PFSK-1 (cell line): ENCODE results near the gene PPP1R3A. TPM values are rescaled to one million over a fixed set of nuclear protein-coding genes. Genes with fewer than 3 reads are reported as not detected.

Experiments used
- FOXP2 ChIP-seq: optimal IDR thresholded peaks from 2 replicates; pipeline ENCODE3; 2011; ENCODE audit warnings: borderline replicate concordance, control low read depth, inconsistent platforms; ENCODE audit not compliant: insufficient read depth; ENCODE audit errors: extremely low read length, extremely low read depth
- POLR2AphosphoS5 ChIP-seq: IDR thresholded peaks from 2 replicates; pipeline ENCODE4 v1.6.1; 2012; ENCODE audit warnings: low read depth, mild to moderate bottlenecking, control low read depth, low read length, moderate library complexity
- SIN3A ChIP-seq: IDR thresholded peaks from 2 replicates; pipeline ENCODE4 v1.6.1; 2012; ENCODE audit warnings: mild to moderate bottlenecking, low read length, moderate library complexity, borderline replicate concordance; ENCODE audit not compliant: insufficient read depth
- TAF1 ChIP-seq: IDR thresholded peaks from 2 replicates; pipeline ENCODE4 v1.6.1; 2012; ENCODE audit warnings: low read length, control low read depth, borderline replicate concordance; ENCODE audit not compliant: insufficient read depth
- polyA plus RNA-seq: library from polyadenylated mRNA; unstranded; fragments of >200 nt; gene quantifications from one replicate; pipeline ENCODE4 v1.2.1, GENCODE V29; 2012; ENCODE audit warnings: low read depth, missing spikeins; ENCODE audit not compliant: insufficient read length
- TF ChIP-seq, protein P1 (sequence below), 2 experiments: IDR thresholded peaks; 2 replicates each; pipeline versions ENCODE4 v1.6.1 to v1.8.0; 2011 to 2012; ENCODE audit warnings: low read depth in 2 of 2, low read length in 2 of 2, control low read depth in 1 of 2, inconsistent platforms in 1 of 2, mild to moderate bottlenecking in 1 of 2, moderate library complexity in 1 of 2; ENCODE audit not compliant: insufficient read depth in 1 of 2

Gene PPP1R3A, protein sequence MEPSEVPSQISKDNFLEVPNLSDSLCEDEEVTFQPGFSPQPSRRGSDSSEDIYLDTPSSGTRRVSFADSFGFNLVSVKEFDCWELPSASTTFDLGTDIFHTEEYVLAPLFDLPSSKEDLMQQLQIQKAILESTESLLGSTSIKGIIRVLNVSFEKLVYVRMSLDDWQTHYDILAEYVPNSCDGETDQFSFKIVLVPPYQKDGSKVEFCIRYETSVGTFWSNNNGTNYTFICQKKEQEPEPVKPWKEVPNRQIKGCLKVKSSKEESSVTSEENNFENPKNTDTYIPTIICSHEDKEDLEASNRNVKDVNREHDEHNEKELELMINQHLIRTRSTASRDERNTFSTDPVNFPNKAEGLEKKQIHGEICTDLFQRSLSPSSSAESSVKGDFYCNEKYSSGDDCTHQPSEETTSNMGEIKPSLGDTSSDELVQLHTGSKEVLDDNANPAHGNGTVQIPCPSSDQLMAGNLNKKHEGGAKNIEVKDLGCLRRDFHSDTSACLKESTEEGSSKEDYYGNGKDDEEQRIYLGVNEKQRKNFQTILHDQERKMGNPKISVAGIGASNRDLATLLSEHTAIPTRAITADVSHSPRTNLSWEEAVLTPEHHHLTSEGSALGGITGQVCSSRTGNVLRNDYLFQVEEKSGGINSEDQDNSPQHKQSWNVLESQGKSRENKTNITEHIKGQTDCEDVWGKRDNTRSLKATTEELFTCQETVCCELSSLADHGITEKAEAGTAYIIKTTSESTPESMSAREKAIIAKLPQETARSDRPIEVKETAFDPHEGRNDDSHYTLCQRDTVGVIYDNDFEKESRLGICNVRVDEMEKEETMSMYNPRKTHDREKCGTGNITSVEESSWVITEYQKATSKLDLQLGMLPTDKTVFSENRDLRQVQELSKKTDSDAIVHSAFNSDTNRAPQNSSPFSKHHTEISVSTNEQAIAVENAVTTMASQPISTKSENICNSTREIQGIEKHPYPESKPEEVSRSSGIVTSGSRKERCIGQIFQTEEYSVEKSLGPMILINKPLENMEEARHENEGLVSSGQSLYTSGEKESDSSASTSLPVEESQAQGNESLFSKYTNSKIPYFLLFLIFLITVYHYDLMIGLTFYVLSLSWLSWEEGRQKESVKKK
- not detected for polyA plus RNA-seq

DNA sequence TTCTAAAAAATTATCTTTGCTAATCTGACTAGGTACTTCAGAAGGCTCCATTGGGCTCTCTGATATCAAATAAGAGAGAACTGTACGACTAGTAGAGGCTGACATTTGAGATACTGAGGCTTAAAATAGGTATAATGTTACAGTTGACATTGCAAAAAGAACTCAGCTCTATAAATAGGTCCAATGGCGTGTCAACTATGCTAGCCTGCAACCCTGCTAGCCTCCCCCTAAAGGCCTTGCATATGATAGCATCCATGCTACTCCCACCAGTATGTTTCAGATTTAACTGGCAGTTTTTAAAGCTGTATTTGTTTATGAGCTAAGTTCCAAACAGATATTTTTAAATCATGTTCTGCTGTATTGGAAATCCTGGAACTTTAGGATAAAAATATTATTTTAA lies at the start of gene PPP1R3A:
TSS of gene PPP1R3A (minus strand) at position 64 of the 400 bp plus-strand sequence. CDS start at position 51, 13 bp downstream.
- TF ChIP-seq POLR2AphosphoS5: no peak
- TF ChIP-seq, protein P1, sequence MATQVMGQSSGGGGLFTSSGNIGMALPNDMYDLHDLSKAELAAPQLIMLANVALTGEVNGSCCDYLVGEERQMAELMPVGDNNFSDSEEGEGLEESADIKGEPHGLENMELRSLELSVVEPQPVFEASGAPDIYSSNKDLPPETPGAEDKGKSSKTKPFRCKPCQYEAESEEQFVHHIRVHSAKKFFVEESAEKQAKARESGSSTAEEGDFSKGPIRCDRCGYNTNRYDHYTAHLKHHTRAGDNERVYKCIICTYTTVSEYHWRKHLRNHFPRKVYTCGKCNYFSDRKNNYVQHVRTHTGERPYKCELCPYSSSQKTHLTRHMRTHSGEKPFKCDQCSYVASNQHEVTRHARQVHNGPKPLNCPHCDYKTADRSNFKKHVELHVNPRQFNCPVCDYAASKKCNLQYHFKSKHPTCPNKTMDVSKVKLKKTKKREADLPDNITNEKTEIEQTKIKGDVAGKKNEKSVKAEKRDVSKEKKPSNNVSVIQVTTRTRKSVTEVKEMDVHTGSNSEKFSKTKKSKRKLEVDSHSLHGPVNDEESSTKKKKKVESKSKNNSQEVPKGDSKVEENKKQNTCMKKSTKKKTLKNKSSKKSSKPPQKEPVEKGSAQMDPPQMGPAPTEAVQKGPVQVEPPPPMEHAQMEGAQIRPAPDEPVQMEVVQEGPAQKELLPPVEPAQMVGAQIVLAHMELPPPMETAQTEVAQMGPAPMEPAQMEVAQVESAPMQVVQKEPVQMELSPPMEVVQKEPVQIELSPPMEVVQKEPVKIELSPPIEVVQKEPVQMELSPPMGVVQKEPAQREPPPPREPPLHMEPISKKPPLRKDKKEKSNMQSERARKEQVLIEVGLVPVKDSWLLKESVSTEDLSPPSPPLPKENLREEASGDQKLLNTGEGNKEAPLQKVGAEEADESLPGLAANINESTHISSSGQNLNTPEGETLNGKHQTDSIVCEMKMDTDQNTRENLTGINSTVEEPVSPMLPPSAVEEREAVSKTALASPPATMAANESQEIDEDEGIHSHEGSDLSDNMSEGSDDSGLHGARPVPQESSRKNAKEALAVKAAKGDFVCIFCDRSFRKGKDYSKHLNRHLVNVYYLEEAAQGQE (IDR thresholded peaks at IDR 0.05; ENCODE audit: insufficient read depth in 1 of 2, low read depth in 2 of 2, low read length in 2 of 2): no peak
- TF ChIP-seq FOXP2: no peak
- TF ChIP-seq TAF1: no peak
- TF ChIP-seq SIN3A: no peak

DNA sequence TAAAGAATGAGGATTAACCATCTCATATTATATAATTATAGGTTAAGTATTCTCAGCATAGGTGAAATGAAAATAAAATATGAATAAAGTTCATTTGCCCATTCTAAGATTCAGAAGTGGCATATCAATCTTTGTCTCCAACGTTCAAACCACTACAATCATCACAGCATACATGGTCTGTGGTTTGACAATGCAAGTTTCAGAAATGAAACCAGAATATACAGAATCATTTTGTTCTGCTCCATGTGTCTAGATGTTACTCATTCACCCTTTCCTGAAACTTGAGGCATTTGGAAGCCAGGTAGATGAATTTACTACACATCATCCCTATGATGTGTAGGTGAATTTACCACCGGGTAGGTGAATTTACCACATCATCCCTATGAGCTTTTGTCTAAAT lies 44.5 kb upstream of the PPP1R3A start:
- no peak for TF ChIP-seq SIN3A
- TF ChIP-seq POLR2AphosphoS5: no peak
- TF ChIP-seq, protein P1 (IDR thresholded peaks at IDR 0.05; ENCODE audit: insufficient read depth in 1 of 2, low read depth in 2 of 2, low read length in 2 of 2): no peak
- no peak for TF ChIP-seq FOXP2

DNA sequence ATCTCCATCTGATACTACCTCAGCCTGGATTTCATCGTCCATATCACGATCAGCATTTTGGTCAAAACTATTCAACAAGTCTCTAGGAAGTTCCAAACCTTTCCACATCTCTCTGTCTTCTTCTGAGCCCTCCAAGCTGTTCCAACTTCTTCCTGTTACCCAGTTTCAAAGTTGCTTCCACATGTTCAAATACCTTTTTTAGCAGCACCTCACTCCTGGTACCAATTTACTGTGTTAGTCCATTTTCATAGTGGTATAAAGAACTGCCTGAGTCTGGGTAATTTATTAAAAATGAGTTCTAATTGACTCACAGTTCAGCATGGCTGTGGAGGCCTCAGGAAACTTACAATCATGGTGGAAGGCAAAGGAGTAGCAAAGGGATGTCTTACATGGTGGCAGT lies 41.1 kb upstream of the PPP1R3A start:
- TF ChIP-seq TAF1 (no peak), SIN3A (no peak), FOXP2 (no peak), POLR2AphosphoS5 (no peak)
- TF ChIP-seq, protein P1 (IDR thresholded peaks at IDR 0.05; ENCODE audit: insufficient read depth in 1 of 2, low read depth in 2 of 2, low read length in 2 of 2): no peak

DNA sequence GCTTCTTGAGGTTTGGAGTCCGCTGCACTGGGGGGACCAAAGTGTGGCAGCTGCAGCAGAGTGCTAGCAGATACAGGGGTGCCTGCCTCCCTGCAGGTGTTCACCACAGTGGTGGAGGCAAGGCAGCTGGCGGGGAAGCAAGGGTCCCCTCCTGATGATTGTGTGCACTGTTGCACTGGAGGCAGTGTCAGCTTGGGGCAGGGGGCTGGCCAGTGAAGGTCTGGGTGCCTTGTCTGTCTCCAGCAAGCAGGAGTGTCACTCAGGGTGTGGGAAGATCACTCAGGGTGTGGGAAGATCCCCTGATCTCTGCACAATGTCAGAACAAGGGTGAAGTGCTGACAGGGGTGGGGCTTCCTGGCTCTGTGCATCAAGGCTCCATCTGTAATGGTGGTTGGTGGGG lies 36.3 kb upstream of the PPP1R3A start:
- TF ChIP-seq POLR2AphosphoS5 (no peak), SIN3A (no peak), TAF1 (no peak), FOXP2 (no peak)
- TF ChIP-seq, protein P1 (IDR thresholded peaks at IDR 0.05; ENCODE audit: insufficient read depth in 1 of 2, low read depth in 2 of 2, low read length in 2 of 2): no peak
